Measurements from ENCODE around the gene ABHD10.

GRCh38 chr3:112018712-112019111 lies 39.9 kb downstream of the ABHD10 start:
- TF ChIP-seq TAF1 (IDR thresholded peaks at IDR 0.05; ENCODE audit: borderline replicate concordance, insufficient read depth, low read length) (no peak), REST (IDR thresholded peaks at IDR 0.05; ENCODE audit: insufficient read depth in 1 of 2, low read depth in 2 of 2, low read length in 2 of 2) (no peak), POLR2AphosphoS5 (IDR thresholded peaks at IDR 0.05; ENCODE audit: low read depth, low read length) (no peak), FOXP2 (optimal IDR thresholded peaks at IDR 0.05; ENCODE audit: borderline replicate concordance, extremely low read depth, extremely low read length, insufficient read depth) (no peak), SIN3A (IDR thresholded peaks at IDR 0.05; ENCODE audit: borderline replicate concordance, insufficient read depth, low read length) (no peak)
